Ovary (tissue), 9 donors: ENCODE measurements around the gene CHM. TPM values are rescaled to one million over a fixed set of nuclear protein-coding genes. Genes with fewer than 3 reads are reported as not detected.

Source experiments
- DNase-seq, 5 donors: peaks; one replicate each; pipeline ENCODE4 v3.0.0-alpha.2; 2019 to 2020
- H3K27ac ChIP-seq, 2 donors: fragments of 200-600 bp; one replicate each; pipeline versions ENCODE4 v1.5.1 to v1.8.0; 2019 to 2022
- H3K27me3 ChIP-seq: fragments of 200-600 bp; one replicate; pipeline ENCODE4 v1.8.0; 2022
- H3K36me3 ChIP-seq: fragments of 200-600 bp; sonication (generic); one replicate; pipeline ENCODE4 v1.5.1; 2019
- H3K4me1 ChIP-seq: one replicate; pipeline ENCODE4 v1.8.1; 2013; ENCODE audit warnings: mild to moderate bottlenecking, moderate library complexity; ENCODE audit not compliant: insufficient read depth
- H3K4me3 ChIP-seq: fragments of 200-600 bp; sonication (generic); one replicate; pipeline ENCODE4 v1.5.1; 2017
- H3K9me3 ChIP-seq, 2 donors: fragments of 200-600 bp in 1 of 2; sonication (generic) in 1 of 2; one replicate each; pipeline versions ENCODE4 v1.5.1 to v1.8.1; 2013 to 2019; ENCODE audit warnings: mild to moderate bottlenecking in 1 of 2, moderate library complexity in 1 of 2
- CTCF ChIP-seq, 3 donors: fragments of 450-650 bp in 2 of 3; fragments of 200-600 bp in 1 of 3; IDR thresholded peaks; one replicate each; pipeline versions ENCODE4 v1.5.1 to v1.8.0; 2016 to 2022; ENCODE audit warnings: antibody characterized with exemption in 3 of 3, mild to moderate bottlenecking in 1 of 3
- EP300 ChIP-seq: sonication (generic); formaldehyde crosslinking; IDR thresholded peaks from one replicate; pipeline ENCODE4 v1.6.1; 2017; ENCODE audit warnings: antibody characterized with exemption
- POLR2A ChIP-seq: fragments of 450-650 bp; IDR thresholded peaks from one replicate; pipeline ENCODE4 v1.6.1; 2017; ENCODE audit warnings: antibody characterized with exemption, mild to moderate bottlenecking, moderate library complexity
- WGBS, 3 donors: extraction: QIAGEN DNeasy Blood & Tissue Kit in 1 of 3; methylation state at CpG; one replicate each; pipeline versions ENCODE4 v1.1.5 to v1.1.7; 2013 to 2017; 5-methylcytosine and 5-hydroxymethylcytosine counted together
- intact Hi-C, 4 donors: fragments of 100-400 bp; cut with DNase I; formaldehyde crosslinking; loops; one replicate each; pipeline versions ENCODE4 v1.11.0 to v1.15.1; 2022 to 2023
- polyA plus RNA-seq, 2 donors: library from polyadenylated mRNA; stranded (reverse); fragments of 200-250 nt in 1 of 2; fragments of 350-450 nt in 1 of 2; fragmentation: Illumina TruSeq in 1 of 2; extraction: RNeasy Lipid Tissue Mini Kit (QIAGEN cat#74804) in 1 of 2; gene quantifications; one replicate each; pipeline ENCODE4 v1.2.3, GENCODE V29; 2013 to 2014
- total RNA-seq, 7 donors: library from RNA; depleted of rRNA in 2 of 7; stranded (reverse); fragments of >200 nt in 2 of 7; fragmentation: NEBNext Ultra II Directional in 3 of 7; extraction: Animal tissue kit (Norgen Biotek cat#: 25700) in 3 of 7; gene quantifications; one replicate each; pipeline versions ENCODE4 v1.1.0 to v1.2.4, GENCODE V29; 2016 to 2023
- donor health status: DM: no; HTN: no; CAD: no; lungs with moderate emphysema.
- donor health status: DM: no; HTN: no; CAD: no.
- donor health status: Bipolar disorder and iron deficiency.
- donor health status: DM: yes; HTN: yes; CAD: no.
- donor health status: DM: no; HTN: no; CAD: no.
- donor health status: DM: yes; HTN: yes; CAD: no.

Gene CHM
- total and polyA plus RNA-seq, 9 donors = 9.5 to 23.9 (median 18.2) TPM

- Histone ChIP-seq H3K9me3 (peaks cover 0 to 5% of the 10 kb centered on the region in 2 donors), H3K4me1 (no peaks in the 10 kb centered on the region), H3K27ac (no peak overlapping the region), H3K27me3 (no peaks in the 10 kb centered on the region), H3K36me3 (no peaks in the 10 kb centered on the region), H3K4me3 (no peak overlapping the region)
- TF ChIP-seq POLR2A (no peak), CTCF (IDR thresholded peaks at IDR 0.05) (no peak), EP300 (no peak)
- no peak for DNase-seq
- intact Hi-C loops = no loop called here
Measured at GRCh38 chrX:85865324-85865723, 182.0 kb downstream of the CHM start.

- H3K27me3 ChIP-seq = no peaks in the 10 kb centered on the region
- H3K4me1 ChIP-seq = no peaks in the 10 kb centered on the region
- no peak for TF ChIP-seq CTCF (IDR thresholded peaks at IDR 0.05)
- no peak for TF ChIP-seq EP300
- TF ChIP-seq POLR2A = no peak
- intact Hi-C loops = no loop called here
- no peak for DNase-seq
- no peak overlapping the region for H3K4me3 ChIP-seq
- no peaks in the 10 kb centered on the region for H3K9me3 ChIP-seq
- H3K27ac ChIP-seq = no peak overlapping the region
- no peaks in the 10 kb centered on the region for H3K36me3 ChIP-seq
Measured at GRCh38 chrX:85859426-85859825, 187.9 kb downstream of the CHM start.

GRCh38 chrX:85851418-85851817 lies 195.9 kb downstream of the CHM start:
- H3K27ac ChIP-seq = no peak overlapping the region
- no peaks in the 10 kb centered on the region for H3K27me3 ChIP-seq
- no peaks in the 10 kb centered on the region for H3K4me1 ChIP-seq
- DNase-seq = no peak
- intact Hi-C loops = no loop called here
- H3K9me3 ChIP-seq = no peaks in the 10 kb centered on the region
- no peaks in the 10 kb centered on the region for H3K36me3 ChIP-seq
- 16 to 39% (median 20%) methylated on average over 3 of the region's 3 CpGs for WGBS, 3 donors
- TF ChIP-seq CTCF (IDR thresholded peaks at IDR 0.05) (no peak), EP300 (no peak), POLR2A (no peak)
- H3K4me3 ChIP-seq = no peak overlapping the region

- H3K4me1 ChIP-seq = no peaks in the 10 kb centered on the region
- H3K4me3 ChIP-seq = no peak overlapping the region
- 54 to 65% (median 60%) methylated on average over 2 of the region's 2 CpGs for WGBS, 3 donors
- H3K9me3 ChIP-seq = no peaks in the 10 kb centered on the region
- intact Hi-C loops = no loop called here
- TF ChIP-seq EP300 (no peak), CTCF (IDR thresholded peaks at IDR 0.05) (no peak), POLR2A (no peak)
- no peaks in the 10 kb centered on the region for H3K36me3 ChIP-seq
- H3K27me3 ChIP-seq = no peaks in the 10 kb centered on the region
- no peak overlapping the region for H3K27ac ChIP-seq
- DNase-seq = no peak
Measured at GRCh38 chrX:85836868-85837267, 210.5 kb downstream of the CHM start.

- DNase-seq = no peak
- intact Hi-C loops = no loop called here
- WGBS, 3 donors = 43 to 53% (median 48%) methylated on average over 5 of the region's 5 CpGs
- Histone ChIP-seq H3K27me3 (no peaks in the 10 kb centered on the region), H3K36me3 (no peaks in the 10 kb centered on the region), H3K4me3 (no peak overlapping the region), H3K9me3 (no peaks in the 10 kb centered on the region), H3K4me1 (no peaks in the 10 kb centered on the region), H3K27ac (no peak overlapping the region)
- TF ChIP-seq CTCF (IDR thresholded peaks at IDR 0.05) (no peak), POLR2A (no peak), EP300 (no peak)
Measured at GRCh38 chrX:85828771-85829170, 218.6 kb downstream of the CHM start.
